ENCODE measurements around the gene ATXN10. TPM values are rescaled to one million over a fixed set of nuclear protein-coding genes. Genes with fewer than 3 reads are reported as not detected.

The ATXN10 gene
- total and polyA plus RNA-seq, 2 of the 13 experiments (the other 11 are each of a cell fraction or from before 2014, with no cell fraction given): 60.1 to 194 TPM

- in situ Hi-C loops (cut with HindIII; ENCODE audit: extremely low pct_ligation_motif_present, low pct_unique_long_range_greater_than_20kb) (loop anchor here (25.0 kb wide), 1 partner anchor 484 kb away; no protein-coding TSS in a partner anchor), intact Hi-C loops (cut with micrococcal nuclease; ENCODE audit: unreplicated experiment) (no loop called here)
- Histone ChIP-seq H3K79me2 (ENCODE audit: insufficient read depth, low read length) (no peaks in the 10 kb centered on the region), H3K9ac (ENCODE audit: insufficient read depth, low read depth, low read length) (no peak overlapping the region), H3K4me3 (replicated peaks in 1 of 3; ENCODE audit: insufficient read depth in 1 of 3, low read depth in 2 of 3, low read length in 3 of 3) (peak overlapping the region in 1 of 3 experiments; percentile 43; a peak in 1 of 6 replicates), H3K27me3 (ENCODE audit: control insufficient read depth in 1 of 2, insufficient read depth in 2 of 2, low read length in 2 of 2) (peaks cover 0 to 3% of the 10 kb centered on the region in 2 experiments; a peak in 2 of 5 replicates), H3K4me2 (ENCODE audit: low read depth, low read length) (no peak overlapping the region), H2AFZ (ENCODE audit: low read length) (no peak overlapping the region), H4K20me1 (ENCODE audit: insufficient read depth, low read length) (no peaks in the 10 kb centered on the region), H3K4me1 (ENCODE audit: insufficient read depth, low read length) (peaks cover 86% of the 10 kb centered on the region), H3K36me3 (replicated peaks in 1 of 2; ENCODE audit: control insufficient read depth in 1 of 2, insufficient read depth in 2 of 2, low read length in 2 of 2) (no peaks in the 10 kb centered on the region), H3K9me3 (ENCODE audit: low read length) (no peaks in the 10 kb centered on the region), H3K27ac (ENCODE audit: extremely low read length, insufficient read depth, low read length) (no peak overlapping the region)
- BruUV-seq (replicated peaks): no TSS peak
- peak; percentile 13; the same call in 1 of the 3 replicates for ATAC-seq
- no peak for FAIRE-seq
- 25% methylated on average over 5 of the region's 5 CpGs for whole genome bisulfite sequencing (ENCODE audit: low lambda C conversion rate)
- ChIA-PET POLR2A (interaction anchor here (0.5 to 1.7 kb wide), 2 partner anchors 9 to 10 kb away, joined by 3 to 4 read pairs; no protein-coding TSS in a partner anchor), CTCF (ENCODE audit: low intra/inter-chr PET ratio, low total read pairs) (no interaction called here)
- 0 out of 2 replicates have a peak, but pooled peaks have one; percentile 30 for TF ChIP-seq NFYB (CRISPR knock-in tag; IDR thresholded peaks at IDR 0.05)
- no peak for TF ChIP-seq NAIF1 (CRISPR knock-in tag; IDR thresholded peaks at IDR 0.05; ENCODE audit: borderline replicate concordance)
- TF ChIP-seq MTA1 (CRISPR knock-in tag; IDR thresholded peaks at IDR 0.05; ENCODE audit: borderline replicate concordance): no peak
- TF ChIP-seq TP53 (CRISPR knock-in tag; conservative IDR thresholded peaks at IDR 0.05): no peak
- no peak for TF ChIP-seq KDM3A (CRISPR knock-in tag; IDR thresholded peaks at IDR 0.05; ENCODE audit: low read depth)
- peak; percentile 47; the same call in 1 of the 2 replicates for TF ChIP-seq ELF3 (CRISPR knock-in tag; IDR thresholded peaks at IDR 0.05)
- TF ChIP-seq MAX (IDR thresholded peaks at IDR 0.05): 0 out of 2 replicates have a peak, but pooled peaks have one; percentile 25
- peak; percentile 42; the same call in 1 of the 2 replicates for TF ChIP-seq BHLHE40 (IDR thresholded peaks at IDR 0.05; ENCODE audit: low read length)
- TF ChIP-seq ZNF619 (CRISPR knock-in tag; IDR thresholded peaks at IDR 0.05): no peak
- TF ChIP-seq MXI1 (IDR thresholded peaks at IDR 0.05; ENCODE audit: borderline replicate concordance, low read depth, low read length): peak; percentile 21; the same call in 1 of the 3 replicates
- TF ChIP-seq, protein P1, sequence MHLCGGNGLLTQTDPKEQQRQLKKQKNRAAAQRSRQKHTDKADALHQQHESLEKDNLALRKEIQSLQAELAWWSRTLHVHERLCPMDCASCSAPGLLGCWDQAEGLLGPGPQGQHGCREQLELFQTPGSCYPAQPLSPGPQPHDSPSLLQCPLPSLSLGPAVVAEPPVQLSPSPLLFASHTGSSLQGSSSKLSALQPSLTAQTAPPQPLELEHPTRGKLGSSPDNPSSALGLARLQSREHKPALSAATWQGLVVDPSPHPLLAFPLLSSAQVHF (CRISPR knock-in tag; IDR thresholded peaks at IDR 0.05): no peak
- no peak for TF ChIP-seq ZNF709 (CRISPR knock-in tag; IDR thresholded peaks at IDR 0.05)
- peak; percentile 32; the same call in 1 of the 2 replicates for TF ChIP-seq MXD4 (CRISPR knock-in tag; IDR thresholded peaks at IDR 0.05)
- peak; percentile 52; the same call in 1 of the 2 replicates for TF ChIP-seq SAP130 (CRISPR knock-in tag; IDR thresholded peaks at IDR 0.05; ENCODE audit: low read depth)
- TF ChIP-seq, protein P2, sequence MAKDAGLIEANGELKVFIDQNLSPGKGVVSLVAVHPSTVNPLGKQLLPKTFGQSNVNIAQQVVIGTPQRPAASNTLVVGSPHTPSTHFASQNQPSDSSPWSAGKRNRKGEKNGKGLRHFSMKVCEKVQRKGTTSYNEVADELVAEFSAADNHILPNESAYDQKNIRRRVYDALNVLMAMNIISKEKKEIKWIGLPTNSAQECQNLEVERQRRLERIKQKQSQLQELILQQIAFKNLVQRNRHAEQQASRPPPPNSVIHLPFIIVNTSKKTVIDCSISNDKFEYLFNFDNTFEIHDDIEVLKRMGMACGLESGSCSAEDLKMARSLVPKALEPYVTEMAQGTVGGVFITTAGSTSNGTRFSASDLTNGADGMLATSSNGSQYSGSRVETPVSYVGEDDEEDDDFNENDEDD (CRISPR knock-in tag; IDR thresholded peaks at IDR 0.05; ENCODE audit: borderline replicate concordance): peak; percentile 39; the same call in 1 of the 2 replicates
- TF ChIP-seq, protein P3, sequence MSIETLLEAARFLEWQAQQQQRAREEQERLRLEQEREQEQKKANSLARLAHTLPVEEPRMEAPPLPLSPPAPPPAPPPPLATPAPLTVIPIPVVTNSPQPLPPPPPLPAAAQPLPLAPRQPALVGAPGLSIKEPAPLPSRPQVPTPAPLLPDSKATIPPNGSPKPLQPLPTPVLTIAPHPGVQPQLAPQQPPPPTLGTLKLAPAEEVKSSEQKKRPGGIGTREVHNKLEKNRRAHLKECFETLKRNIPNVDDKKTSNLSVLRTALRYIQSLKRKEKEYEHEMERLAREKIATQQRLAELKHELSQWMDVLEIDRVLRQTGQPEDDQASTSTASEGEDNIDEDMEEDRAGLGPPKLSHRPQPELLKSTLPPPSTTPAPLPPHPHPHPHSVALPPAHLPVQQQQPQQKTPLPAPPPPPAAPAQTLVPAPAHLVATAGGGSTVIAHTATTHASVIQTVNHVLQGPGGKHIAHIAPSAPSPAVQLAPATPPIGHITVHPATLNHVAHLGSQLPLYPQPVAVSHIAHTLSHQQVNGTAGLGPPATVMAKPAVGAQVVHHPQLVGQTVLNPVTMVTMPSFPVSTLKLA (IDR thresholded peaks at IDR 0.05): peak; percentile 51
- no peak for TF ChIP-seq ATF2 (CRISPR knock-in tag; IDR thresholded peaks at IDR 0.05)
- no peak for DNase-seq (ENCODE audit: low spot score)
These were observed 43.1 kb upstream of the ATXN10 start for GRCh38 chr22:45628515-45628914.

All from HepG2 (cell line).